Gastroesophageal sphincter (tissue), 4 donors: ENCODE data around the gene NOS1. TPM values are rescaled to one million over a fixed set of nuclear protein-coding genes. Genes with fewer than 3 reads are reported as not detected.

Experiments used
- ATAC-seq: fragments of 150-250 bp; one replicate; pipeline ENCODE4 v1.9.1; 2016; ENCODE audit warnings: mild to moderate bottlenecking, moderate library complexity
- H3K27ac ChIP-seq, 4 donors: fragments of 200-600 bp; sonication (generic) in 3 of 4; 1 replicate in 3 of 4; 2 replicates in 1 of 4; pipeline ENCODE4 v1.5.1; 2016 to 2019
- H3K27me3 ChIP-seq: fragments of 200-600 bp; sonication (generic); one replicate; pipeline ENCODE4 v1.5.1; 2019
- H3K36me3 ChIP-seq, 2 donors: fragments of 200-600 bp; sonication (generic); one replicate each; pipeline ENCODE4 v1.5.1; 2019; ENCODE audit warnings: control low read depth in 1 of 2
- H3K4me1 ChIP-seq, 3 donors: fragments of 200-600 bp; sonication (generic); 1 replicate in 2 of 3; 2 replicates in 1 of 3; pipeline ENCODE4 v1.5.1; 2016 to 2019; ENCODE audit warnings: control low read depth in 2 of 3
- H3K4me3 ChIP-seq, 2 donors: fragments of 200-600 bp; sonication (generic); one replicate each; pipeline ENCODE4 v1.5.1; 2019; ENCODE audit warnings: mild to moderate bottlenecking in 1 of 2, moderate library complexity in 1 of 2
- H3K9me3 ChIP-seq, 3 donors: fragments of 200-600 bp; sonication (generic); one replicate each; pipeline ENCODE4 v1.5.1; 2017 to 2019; ENCODE audit warnings: control low read depth in 2 of 3
- CTCF ChIP-seq, 4 experiments: fragments of 200-600 bp in 2 of 4; fragments of 450-650 bp in 2 of 4; sonication (generic) in 1 of 4; IDR thresholded peaks; one replicate each; pipeline ENCODE4 v1.5.1; 2017 to 2019; ENCODE audit warnings: antibody characterized with exemption in 4 of 4, mild to moderate bottlenecking in 2 of 4, moderate library complexity in 2 of 4
- EP300 ChIP-seq: sonication (generic); formaldehyde crosslinking; IDR thresholded peaks from one replicate; pipeline ENCODE4 v1.6.1; 2017; ENCODE audit warnings: antibody characterized with exemption, mild to moderate bottlenecking
- POLR2A ChIP-seq, 2 donors: fragments of 450-650 bp; IDR thresholded peaks; one replicate each; pipeline ENCODE4 v1.6.1; 2017; ENCODE audit warnings: antibody characterized with exemption in 2 of 2, mild to moderate bottlenecking in 2 of 2, moderate library complexity in 1 of 2
- POLR2AphosphoS5 ChIP-seq: sonication (generic); formaldehyde crosslinking; IDR thresholded peaks from one replicate; pipeline ENCODE4 v1.6.1; 2017; ENCODE audit warnings: antibody characterized with exemption
- WGBS, 2 donors: methylation state at CpG; one replicate each; pipeline ENCODE4 v1.1.5; 2018; ENCODE audit warnings: low coverage in 1 of 2; 5-methylcytosine and 5-hydroxymethylcytosine counted together
- total RNA-seq, 4 donors: library from RNA; depleted of rRNA; stranded (reverse); fragments of >200 nt; gene quantifications; one replicate each; pipeline ENCODE4 v1.1.0, GENCODE V29; 2016

NOS1 gene
- total RNA-seq, 4 donors from 2014 or later: 0.62 to 1.8 (median 1.4) TPM

GRCh38 chr12:117362391-117362790, 965 bp upstream of the NOS1 start:
- no peak for TF ChIP-seq POLR2A (IDR thresholded peaks at IDR 0.05)
- no peak for TF ChIP-seq EP300
- TF ChIP-seq CTCF (IDR thresholded peaks at IDR 0.05): no peak
- no peak for TF ChIP-seq POLR2AphosphoS5
- H3K27me3 ChIP-seq: peaks cover 97% of the 10 kb centered on the region
- no peaks in the 10 kb centered on the region for H3K9me3 ChIP-seq
- 59 to 76% methylated on average over 9 to 10 of the region's 12 CpGs for WGBS, 2 donors
- H3K36me3 ChIP-seq: no peaks in the 10 kb centered on the region
- H3K27ac ChIP-seq: no peak overlapping the region
- H3K4me3 ChIP-seq: no peak overlapping the region
- ATAC-seq: no peak
- H3K4me1 ChIP-seq: peaks cover 0 to 9% (median 0%) of the 10 kb centered on the region in 3 donors

GRCh38 chr12:117361905-117362304, 479 bp upstream of the NOS1 start:
- H3K4me1 ChIP-seq: peaks cover 0 to 9% (median 0%) of the 10 kb centered on the region in 3 donors
- no peaks in the 10 kb centered on the region for H3K36me3 ChIP-seq
- peaks cover 99% of the 10 kb centered on the region for H3K27me3 ChIP-seq
- ATAC-seq: no peak
- TF ChIP-seq CTCF (IDR thresholded peaks at IDR 0.05): no peak
- 51 to 55% methylated on average over 4 of the region's 4 CpGs for WGBS, 2 donors
- no peak overlapping the region for H3K27ac ChIP-seq
- H3K4me3 ChIP-seq: no peak overlapping the region
- H3K9me3 ChIP-seq: no peaks in the 10 kb centered on the region

- Histone ChIP-seq H3K9me3 (no peaks in the 10 kb centered on the region), H3K27me3 (peaks cover 97% of the 10 kb centered on the region), H3K4me1 (peaks cover 0 to 9% (median 0%) of the 10 kb centered on the region in 3 donors), H3K36me3 (no peaks in the 10 kb centered on the region), H3K4me3 (peak overlapping the region in 1 of 2 donors; percentile 8), H3K27ac (no peak overlapping the region)
- WGBS, 2 donors: 0% methylated on average over 10 of the region's 91 CpGs; no CpG with 5 or more reads in 1 of the 2 donors
- TF ChIP-seq POLR2A (IDR thresholded peaks at IDR 0.05) (no peak), POLR2AphosphoS5 (no peak), EP300 (no peak), CTCF (IDR thresholded peaks at IDR 0.05) (no peak)
- no peak for ATAC-seq
These were observed 677 bp downstream of the NOS1 start for GRCh38 chr12:117360551-117361346.

GRCh38 chr12:117360222-117360550, 1.2 kb downstream of the NOS1 start:
- Histone ChIP-seq H3K4me1 (peaks cover 0 to 9% (median 0%) of the 10 kb centered on the region in 3 donors), H3K36me3 (no peaks in the 10 kb centered on the region), H3K9me3 (no peaks in the 10 kb centered on the region), H3K27me3 (peaks cover 97% of the 10 kb centered on the region), H3K27ac (no peak overlapping the region), H3K4me3 (no peak overlapping the region)
- TF ChIP-seq CTCF (IDR thresholded peaks at IDR 0.05) (no peak), POLR2A (IDR thresholded peaks at IDR 0.05) (no peak), POLR2AphosphoS5 (no peak), EP300 (no peak)
- no peak for ATAC-seq
- no CpG with 5 or more reads among the region's 23 CpGs for WGBS, 2 donors
